GM12892 (cell line): ENCODE data around the gene APCS.

Experiments used
- POLR2A ChIP-seq: IDR thresholded peaks from 2 replicates; pipeline ENCODE4 v1.6.1; 2011; ENCODE audit warnings: low read depth, low read length, control low read depth
- POLR2AphosphoS5 ChIP-seq: IDR thresholded peaks from 2 replicates; pipeline ENCODE4 v1.6.1; 2011; ENCODE audit warnings: low read depth, low read length, control low read depth
- TAF1 ChIP-seq: IDR thresholded peaks from 2 replicates; pipeline ENCODE4 v1.6.1; 2011; ENCODE audit warnings: low read depth, mild to moderate bottlenecking, control low read depth, low read length, borderline replicate concordance

- no peak for TF ChIP-seq TAF1
- TF ChIP-seq POLR2AphosphoS5: no peak
- TF ChIP-seq POLR2A: no peak
Measured at GRCh38 chr1:159612211-159612885, 24.7 kb downstream of the APCS start.
